Prostate gland (tissue), 2 donors: ENCODE measurements around the gene PRKRIP1. TPM values are rescaled to one million over a fixed set of nuclear protein-coding genes. Genes with fewer than 3 reads are reported as not detected.
A peak's percentile ranks its signal among the peaks of the same experiment; 100 is the strongest.

Source experiments
- DNase-seq: peaks from one replicate; pipeline ENCODE4 v3.0.0-alpha.2; 2019; ENCODE audit warnings: low spot score
- H3K27ac ChIP-seq, 2 donors: fragments of 200-600 bp; sonication (generic); 2 replicates each; pipeline ENCODE4 v1.5.1; 2017 to 2019
- H3K27me3 ChIP-seq: fragments of 200-600 bp; sonication (generic); replicated peaks from 2 replicates; pipeline ENCODE4 v1.5.1; 2019; ENCODE audit not compliant: insufficient read depth
- H3K36me3 ChIP-seq, 2 donors: fragments of 200-600 bp; sonication (generic); 1 replicate in 1 of 2; 2 replicates in 1 of 2; pipeline versions ENCODE4 v1.5.1 to v1.8.1; 2017 to 2019
- H3K4me1 ChIP-seq: fragments of 200-600 bp; sonication (generic); replicated peaks from 2 replicates; pipeline ENCODE4 v1.5.1; 2019
- H3K4me3 ChIP-seq, 2 donors: fragments of 200-600 bp; sonication (generic); 2 replicates each; pipeline ENCODE4 v1.5.1; 2017 to 2019
- H3K9me3 ChIP-seq: fragments of 200-600 bp; sonication (generic); 2 replicates; pipeline ENCODE4 v1.5.1; 2017
- CTCF ChIP-seq, 4 experiments: fragments of 200-600 bp in 2 of 4; fragments of 450-650 bp in 2 of 4; sonication (generic) in 2 of 4; IDR thresholded peaks; 1 replicate in 3 of 4; 2 replicates in 1 of 4; pipeline ENCODE4 v1.5.1; 2016 to 2019; ENCODE audit warnings: antibody characterized with exemption in 4 of 4, mild to moderate bottlenecking in 2 of 4, moderate library complexity in 2 of 4
- POLR2A ChIP-seq: fragments of 450-650 bp; IDR thresholded peaks from one replicate; pipeline ENCODE4 v1.6.1; 2016; ENCODE audit warnings: antibody characterized with exemption, mild to moderate bottlenecking
- POLR2AphosphoS5 ChIP-seq: sonication (generic); formaldehyde crosslinking; IDR thresholded peaks from one replicate; pipeline ENCODE4 v1.6.1; 2017; ENCODE audit warnings: antibody characterized with exemption
- WGBS: methylation state at CpG from one replicate; pipeline ENCODE4 v1.1.5; 2018; 5-methylcytosine and 5-hydroxymethylcytosine counted together
- intact Hi-C: fragments of 100-400 bp; cut with DNase I; formaldehyde crosslinking; loops from one replicate; pipeline ENCODE4 v1.14.2; 2022
- total RNA-seq, 2 donors: library from RNA; depleted of rRNA; stranded (reverse); fragments of >200 nt; gene quantifications; one replicate each; pipeline ENCODE4 v1.1.0, GENCODE V29; 2016

The PRKRIP1 gene
- total RNA-seq, 2 donors from 2014 or later: 31.6 to 50.1 TPM

- H3K9me3 ChIP-seq: no peaks in the 10 kb centered on the region
- TF ChIP-seq CTCF (IDR thresholded peaks at IDR 0.05): no peak
- no peak for TF ChIP-seq POLR2A
- no peak for TF ChIP-seq POLR2AphosphoS5
- intact Hi-C loops: no loop called here
- no peak for DNase-seq
- peaks cover 4% of the 10 kb centered on the region for H3K4me1 ChIP-seq
- H3K27ac ChIP-seq: no peak overlapping the region
- no peaks in the 10 kb centered on the region for H3K36me3 ChIP-seq
- H3K4me3 ChIP-seq: no peak overlapping the region
- WGBS: 93% methylated on average over 1 of the region's 1 CpG
- H3K27me3 ChIP-seq: no peaks in the 10 kb centered on the region
Measured at GRCh38 chr7:102392330-102392729, 3.8 kb upstream of the PRKRIP1 start.

- H3K4me3 ChIP-seq: no peak overlapping the region
- no peak overlapping the region for H3K27ac ChIP-seq
- H3K36me3 ChIP-seq: no peaks in the 10 kb centered on the region
- intact Hi-C loops: no loop called here
- DNase-seq: no peak
- peaks cover 5% of the 10 kb centered on the region for H3K4me1 ChIP-seq
- no peaks in the 10 kb centered on the region for H3K27me3 ChIP-seq
- WGBS: 78% methylated on average over 9 of the region's 9 CpGs
- H3K9me3 ChIP-seq: no peaks in the 10 kb centered on the region
- no peak for TF ChIP-seq POLR2AphosphoS5
- no peak for TF ChIP-seq CTCF (IDR thresholded peaks at IDR 0.05)
- no peak for TF ChIP-seq POLR2A
Measured at GRCh38 chr7:102393467-102393866, 2.7 kb upstream of the PRKRIP1 start.

- intact Hi-C loops: no loop called here
- Histone ChIP-seq H3K4me3 (peak overlapping the region; percentile 87 to 89), H3K27ac (peak overlapping the region; percentile 89 to 92), H3K36me3 (peaks cover 0 to 6% of the 10 kb centered on the region in 2 donors), H3K4me1 (peaks cover 5% of the 10 kb centered on the region), H3K27me3 (no peaks in the 10 kb centered on the region), H3K9me3 (no peaks in the 10 kb centered on the region)
- DNase-seq: no peak
- WGBS: 6% methylated on average over 9 of the region's 9 CpGs
- TF ChIP-seq POLR2A (no peak), POLR2AphosphoS5 (no peak), CTCF (IDR thresholded peaks at IDR 0.05) (no peak)
Measured at GRCh38 chr7:102395592-102395872, 631 bp upstream of the PRKRIP1 start.

- H3K27ac ChIP-seq: peak overlapping the region; percentile 89 to 92
- intact Hi-C loops: no loop called here
- no peak for DNase-seq
- WGBS: under 1% methylated on average over 12 of the region's 12 CpGs
- peaks cover 0 to 6% of the 10 kb centered on the region in 2 donors for H3K36me3 ChIP-seq
- peak overlapping the region; percentile 87 to 89 for H3K4me3 ChIP-seq
- TF ChIP-seq POLR2A: no peak
- no peak for TF ChIP-seq CTCF (IDR thresholded peaks at IDR 0.05)
- TF ChIP-seq POLR2AphosphoS5: no peak
- no peaks in the 10 kb centered on the region for H3K9me3 ChIP-seq
- no peaks in the 10 kb centered on the region for H3K27me3 ChIP-seq
- H3K4me1 ChIP-seq: peaks cover 5% of the 10 kb centered on the region
Measured at GRCh38 chr7:102396710-102397019, 502 bp downstream of the PRKRIP1 start.

- Histone ChIP-seq H3K4me3 (no peak overlapping the region), H3K36me3 (peaks cover 0 to 6% of the 10 kb centered on the region in 2 donors), H3K27me3 (no peaks in the 10 kb centered on the region), H3K9me3 (no peaks in the 10 kb centered on the region), H3K4me1 (peaks cover 5% of the 10 kb centered on the region), H3K27ac (no peak overlapping the region)
- 96% methylated on average over 8 of the region's 8 CpGs for WGBS
- DNase-seq: no peak
- intact Hi-C loops: no loop called here
- no peak for TF ChIP-seq POLR2AphosphoS5
- no peak for TF ChIP-seq CTCF (IDR thresholded peaks at IDR 0.05)
- TF ChIP-seq POLR2A: no peak
Measured at GRCh38 chr7:102398543-102398942, 2.4 kb downstream of the PRKRIP1 start.
